Common myeloid progenitor, CD34-positive (primary cell): ENCODE measurements around the gene FAM110C.
"Not testable (repeated sequence)": the region's sequence is repeated elsewhere in the genome, so short reads cannot be mapped to it uniquely, and the experiment has no call there.

ENCODE experiments used
- CTCF ChIA-PET: fragments of 350-600 bp; sonication (Branson Sonifier 250); formaldehyde crosslinking; loops from one replicate; lab custom pipeline; 2021; ENCODE audit warnings: antibody characterized with exemption; lab: Charles Lee
- POLR2A ChIA-PET: fragments of 350-600 bp; sonication (Branson Sonifier 250); formaldehyde crosslinking; loops from one replicate; lab custom pipeline; 2021; ENCODE audit warnings: antibody characterized with exemption; lab: Charles Lee
- DNase-seq, 3 donors: peaks; one replicate each; pipeline versions ENCODE4 v3.0.0 to v3.0.0-alpha.2; 2013
- H3K27ac ChIP-seq, 2 experiments: 1 replicate in 1 of 2; 2 replicates in 1 of 2; pipeline ENCODE4 v1.7.0; 2013; ENCODE audit warnings: inconsistent platforms in 2 of 2, low read length in 2 of 2, mild to moderate bottlenecking in 2 of 2, low read depth in 1 of 2, moderate library complexity in 1 of 2; ENCODE audit not compliant: severe bottlenecking in 2 of 2, insufficient read depth in 1 of 2, poor library complexity in 1 of 2
- H3K27me3 ChIP-seq, 5 experiments: replicated peaks in 2 of 5; 1 replicate in 3 of 5; 2 replicates in 2 of 5; pipeline versions ENCODE4 v1.6.1 to v1.7.0; 2013; ENCODE audit warnings: low read length in 4 of 5, mild to moderate bottlenecking in 2 of 5, moderate library complexity in 2 of 5, inconsistent platforms in 1 of 5; ENCODE audit not compliant: insufficient read depth in 5 of 5, control insufficient read depth in 4 of 5
- H3K36me3 ChIP-seq, 4 experiments: 1 replicate in 2 of 4; 2 replicates in 2 of 4; pipeline versions ENCODE4 v1.6.1 to v1.7.0; 2013; ENCODE audit warnings: low read length in 3 of 4, control low read depth in 1 of 4, mild to moderate bottlenecking in 1 of 4; ENCODE audit not compliant: control insufficient read depth in 4 of 4, insufficient read depth in 4 of 4
- H3K4me1 ChIP-seq, 4 experiments: 1 replicate in 3 of 4; 2 replicates in 1 of 4; pipeline versions ENCODE4 v1.6.1 to v1.7.1; 2013; ENCODE audit warnings: low read length in 3 of 4, mild to moderate bottlenecking in 3 of 4, control low read depth in 1 of 4, inconsistent platforms in 1 of 4, moderate library complexity in 1 of 4; ENCODE audit not compliant: control insufficient read depth in 4 of 4, insufficient read depth in 4 of 4; ENCODE audit errors: control extremely low read depth in 1 of 4
- H3K4me3 ChIP-seq, 7 experiments: 1 replicate in 4 of 7; 2 replicates in 3 of 7; pipeline versions ENCODE4 v1.5.1 to v1.7.0; 2013; ENCODE audit warnings: mild to moderate bottlenecking in 7 of 7, low read length in 6 of 7, moderate library complexity in 6 of 7, inconsistent platforms in 2 of 7, low read depth in 2 of 7, control low read depth in 1 of 7; ENCODE audit not compliant: insufficient read depth in 4 of 7, control insufficient read depth in 1 of 7; ENCODE audit errors: extremely low read depth in 1 of 7
- H3K9me3 ChIP-seq, 5 experiments: 1 replicate in 4 of 5; 2 replicates in 1 of 5; pipeline versions ENCODE4 v1.6.1 to v1.7.1; 2013; ENCODE audit warnings: low read length in 4 of 5, mild to moderate bottlenecking in 2 of 5, inconsistent platforms in 1 of 5, low read depth in 1 of 5, moderate library complexity in 1 of 5; ENCODE audit not compliant: control insufficient read depth in 4 of 5, insufficient read depth in 2 of 5; ENCODE audit errors: control extremely low read depth in 1 of 5
- WGBS: methylation state at CpG from one replicate; pipeline ENCODE4 v1.1.5; 2013; ENCODE audit not compliant: insufficient coverage; 5-methylcytosine and 5-hydroxymethylcytosine counted together

The FAM110C gene

GRCh38 chr2:23283-23682, 23.0 kb downstream of the FAM110C start:
- WGBS = no CpG with 5 or more reads among the region's 1 CpG
- POLR2A ChIA-PET = no interaction called here

GRCh38 chr2:22244-22643, 24.1 kb downstream of the FAM110C start:
- POLR2A ChIA-PET, H3K36me3 ChIP-seq, H3K4me1 ChIP-seq, DNase-seq, H3K9me3 ChIP-seq, H3K4me3 ChIP-seq, H3K27me3 ChIP-seq, H3K27ac ChIP-seq: not testable (repeated sequence)
- CTCF ChIA-PET = interaction anchor here (0.8 kb wide), 1 partner anchor 260 kb away, joined by 3 read pairs; no protein-coding TSS in a partner anchor
- 100% methylated on average over 2 of the region's 4 CpGs for WGBS

More at GRCh38 chr2:23283-23682, 23.0 kb downstream of the FAM110C start:
- Histone ChIP-seq H3K9me3 (peaks cover 0 to 2% (median 0%) of the 10 kb centered on the region in 5 experiments), H3K4me3 (no peak overlapping the region), H3K36me3 (no peaks in the 10 kb centered on the region), H3K27ac (no peak overlapping the region), H3K4me1 (peaks cover 0 to 7% (median 0%) of the 10 kb centered on the region in 4 experiments), H3K27me3 (peaks cover 0 to 2% (median 0%) of the 10 kb centered on the region in 5 experiments)
- DNase-seq = no peak
- CTCF ChIA-PET = interaction anchor here (1.0 to 1.1 kb wide), 2 partner anchors 12 to 21 kb away, joined by 3 read pairs; no protein-coding TSS in a partner anchor

- POLR2A ChIA-PET = not testable (repeated sequence)
Observed at GRCh38 chr2:20259-20658, 26.0 kb downstream of the FAM110C start.

GRCh38 chr2:19505-19904, 26.8 kb downstream of the FAM110C start:
- POLR2A ChIA-PET = no interaction called here
- peaks cover 0 to 4% (median 0%) of the 10 kb centered on the region in 5 experiments for H3K27me3 ChIP-seq
- peaks cover 0 to 7% (median 0%) of the 10 kb centered on the region in 4 experiments for H3K4me1 ChIP-seq
- no peak overlapping the region for H3K27ac ChIP-seq
- no peak for DNase-seq
- 86% methylated on average over 5 of the region's 5 CpGs for WGBS
- peaks cover 0 to 2% (median 0%) of the 10 kb centered on the region in 5 experiments for H3K9me3 ChIP-seq
- no peaks in the 10 kb centered on the region for H3K36me3 ChIP-seq
- CTCF ChIA-PET = interaction anchor here (0.8 to 0.9 kb wide), 2 partner anchors 9 to 262 kb away, joined by 3 to 4 read pairs; no protein-coding TSS in a partner anchor
- no peak overlapping the region for H3K4me3 ChIP-seq

More at GRCh38 chr2:20259-20658, 26.0 kb downstream of the FAM110C start:
- CTCF ChIA-PET = interaction anchor here (0.8 kb wide), 1 partner anchor 261 kb away, joined by 3 read pairs; no protein-coding TSS in a partner anchor
- WGBS = 83% methylated on average over 3 of the region's 4 CpGs
- DNase-seq, H3K9me3 ChIP-seq, H3K4me3 ChIP-seq, H3K4me1 ChIP-seq, H3K27me3 ChIP-seq, H3K27ac ChIP-seq, H3K36me3 ChIP-seq: not testable (repeated sequence)

GRCh38 chr2:18402-19271, 27.7 kb downstream of the FAM110C start:
- H3K27me3 ChIP-seq = peaks cover 0 to 2% (median 0%) of the 10 kb centered on the region in 5 experiments
- DNase-seq = no peak
- no peaks in the 10 kb centered on the region for H3K4me1 ChIP-seq
- no peak overlapping the region for H3K27ac ChIP-seq
- CTCF ChIA-PET = interaction anchor here (0.9 to 2.1 kb wide), 4 partner anchors 10 to 617 kb away, joined by 3 to 6 read pairs (median 4); no protein-coding TSS in a partner anchor
- H3K4me3 ChIP-seq = no peak overlapping the region
- H3K9me3 ChIP-seq = peaks cover 0 to 2% (median 0%) of the 10 kb centered on the region in 5 experiments
- H3K36me3 ChIP-seq = no peaks in the 10 kb centered on the region
- WGBS = 82% methylated on average over 11 of the region's 14 CpGs
- POLR2A ChIA-PET = no interaction called here

GRCh38 chr2:15916-16315, 30.4 kb downstream of the FAM110C start:
- WGBS = no CpG with 5 or more reads among the region's 2 CpGs
- DNase-seq, H3K9me3 ChIP-seq, H3K36me3 ChIP-seq, H3K27ac ChIP-seq, H3K27me3 ChIP-seq, H3K4me3 ChIP-seq, H3K4me1 ChIP-seq, POLR2A ChIA-PET: not testable (repeated sequence)
- CTCF ChIA-PET = interaction anchor here (1.1 kb wide), 1 partner anchor 274 kb away, joined by 3 read pairs; no protein-coding TSS in a partner anchor
